Activated gamma-delta T cell treated with Interleukin-2 at 50 U/mL for 16 hours (primary cell): ENCODE results near the gene HSP90AB1.

ENCODE experiments used
- DNase-seq: peaks from one replicate; pipeline ENCODE4 v3.0.0-alpha.2; 2020

The HSP90AB1 gene

GRCh38 chr6:44255871-44256774 is 9.2 kb downstream of the HSP90AB1 start:
- peak; percentile 23 for DNase-seq

GRCh38 chr6:44256775-44257024 is 9.8 kb downstream of the HSP90AB1 start:
- DNase-seq, result no peak

- DNase-seq, result peak; percentile 59
Measured at GRCh38 chr6:44257025-44257752, 10.3 kb downstream of the HSP90AB1 start, which contains the start of gene SLC35B2. SLC35B2 (minus strand) TSS chr6:44257528; CDS start chr6:44257410, 118 bp downstream.

- no peak for DNase-seq
Measured at GRCh38 chr6:44257753-44258324, 10.9 kb downstream of the HSP90AB1 start.

- no peak for DNase-seq
Measured at GRCh38 chr6:44258325-44258863, 11.5 kb downstream of the HSP90AB1 start.

- DNase-seq, result no peak
Measured at GRCh38 chr6:44258921-44259320, 12.0 kb downstream of the HSP90AB1 start.

GRCh38 chr6:44260011-44260410 is 13.1 kb downstream of the HSP90AB1 start:
- no peak for DNase-seq

GRCh38 chr6:44260451-44261297 is 13.8 kb downstream of the HSP90AB1 start:
- no peak for DNase-seq

GRCh38 chr6:44261581-44261980 is 14.7 kb downstream of the HSP90AB1 start:
- DNase-seq, result no peak

GRCh38 chr6:44262467-44263353 is 15.8 kb downstream of the HSP90AB1 start:
- DNase-seq, result no peak

GRCh38 chr6:44263354-44264100 is 16.6 kb downstream of the HSP90AB1 start:
- DNase-seq, result no peak

- DNase-seq, result peak; percentile 33
Measured at GRCh38 chr6:44264154-44265006, 17.5 kb downstream of the HSP90AB1 start.

- DNase-seq, result peak; percentile 92
Measured at GRCh38 chr6:44265007-44265721, 18.3 kb downstream of the HSP90AB1 start, which contains the start of gene NFKBIE. NFKBIE (minus strand) TSS chr6:44265551; CDS start chr6:44265346, 205 bp downstream.

- no peak for DNase-seq
Measured at GRCh38 chr6:44265722-44266233, 18.9 kb downstream of the HSP90AB1 start.

GRCh38 chr6:44266347-44266746 is 19.4 kb downstream of the HSP90AB1 start:
- no peak for DNase-seq

- no peak for DNase-seq
Measured at GRCh38 chr6:44267252-44267651, 20.4 kb downstream of the HSP90AB1 start.

GRCh38 chr6:44268095-44268628 is 21.3 kb downstream of the HSP90AB1 start:
- DNase-seq, result peak; percentile 55

- DNase-seq, result no peak
Measured at GRCh38 chr6:44269178-44269920, 22.4 kb downstream of the HSP90AB1 start.
